ENCODE results near the gene GPRC5A. TPM values are rescaled to one million over a fixed set of nuclear protein-coding genes. Genes with fewer than 3 reads are reported as not detected.

The GPRC5A gene
- total RNA-seq, 1 donor from 2014 or later = not detected

- H3K4me1 Mint-ChIP-seq (ENCODE audit: low read depth, unreplicated experiment) = no peaks in the 10 kb centered on the region
- H3K4me3 Mint-ChIP-seq (ENCODE audit: unreplicated experiment) = no peak overlapping the region
- peaks cover under 1% of the 10 kb centered on the region for H3K9me3 Mint-ChIP-seq (ENCODE audit: unreplicated experiment)
- no peaks in the 10 kb centered on the region for H3K36me3 Mint-ChIP-seq (ENCODE audit: unreplicated experiment)
- no peak overlapping the region for H3K27ac Mint-ChIP-seq (ENCODE audit: unreplicated experiment)
- no peak for TF ChIP-seq CTCF (IDR thresholded peaks at IDR 0.05; ENCODE audit: partially characterized antibody, unreplicated experiment)
- H3K27me3 Mint-ChIP-seq (ENCODE audit: unreplicated experiment) = peaks cover 5% of the 10 kb centered on the region
- DNase-seq = no peak
Measured at GRCh38 chr12:12939888-12940287, 48.5 kb downstream of the GPRC5A start.

- no peak for TF ChIP-seq CTCF (IDR thresholded peaks at IDR 0.05; ENCODE audit: partially characterized antibody, unreplicated experiment)
- H3K4me3 Mint-ChIP-seq (ENCODE audit: unreplicated experiment) = no peak overlapping the region
- no peak overlapping the region for H3K27ac Mint-ChIP-seq (ENCODE audit: unreplicated experiment)
- peaks cover 2% of the 10 kb centered on the region for H3K9me3 Mint-ChIP-seq (ENCODE audit: unreplicated experiment)
- no peak for DNase-seq
- H3K27me3 Mint-ChIP-seq (ENCODE audit: unreplicated experiment) = peaks cover 5% of the 10 kb centered on the region
- H3K4me1 Mint-ChIP-seq (ENCODE audit: low read depth, unreplicated experiment) = no peaks in the 10 kb centered on the region
- no peaks in the 10 kb centered on the region for H3K36me3 Mint-ChIP-seq (ENCODE audit: unreplicated experiment)
Measured at GRCh38 chr12:12941450-12942350, 50.3 kb downstream of the GPRC5A start.

- Mint-ChIP-seq H3K27ac (ENCODE audit: unreplicated experiment) (no peak overlapping the region), H3K27me3 (ENCODE audit: unreplicated experiment) (peaks cover 5% of the 10 kb centered on the region), H3K36me3 (ENCODE audit: unreplicated experiment) (no peaks in the 10 kb centered on the region), H3K4me3 (ENCODE audit: unreplicated experiment) (no peak overlapping the region), H3K4me1 (ENCODE audit: low read depth, unreplicated experiment) (no peaks in the 10 kb centered on the region), H3K9me3 (ENCODE audit: unreplicated experiment) (peaks cover 2% of the 10 kb centered on the region)
- no peak for DNase-seq
- no peak for TF ChIP-seq CTCF (IDR thresholded peaks at IDR 0.05; ENCODE audit: partially characterized antibody, unreplicated experiment)
Measured at GRCh38 chr12:12943586-12944260, 52.4 kb downstream of the GPRC5A start.

- TF ChIP-seq CTCF (IDR thresholded peaks at IDR 0.05; ENCODE audit: partially characterized antibody, unreplicated experiment) = no peak
- H3K4me3 Mint-ChIP-seq (ENCODE audit: unreplicated experiment) = no peak overlapping the region
- no peaks in the 10 kb centered on the region for H3K4me1 Mint-ChIP-seq (ENCODE audit: low read depth, unreplicated experiment)
- peaks cover 5% of the 10 kb centered on the region for H3K36me3 Mint-ChIP-seq (ENCODE audit: unreplicated experiment)
- DNase-seq = no peak
- H3K9me3 Mint-ChIP-seq (ENCODE audit: unreplicated experiment) = peaks cover 5% of the 10 kb centered on the region
- H3K27ac Mint-ChIP-seq (ENCODE audit: unreplicated experiment) = no peak overlapping the region
- H3K27me3 Mint-ChIP-seq (ENCODE audit: unreplicated experiment) = peaks cover 5% of the 10 kb centered on the region
Measured at GRCh38 chr12:12945591-12945990, 54.2 kb downstream of the GPRC5A start.

All from glutamatergic neuron (in vitro differentiated cells).